Liver (tissue), 9 donors: ENCODE measurements around the gene LRMDA. TPM values are rescaled to one million over a fixed set of nuclear protein-coding genes. Genes with fewer than 3 reads are reported as not detected.
A peak's percentile ranks its signal among the peaks of the same experiment; 100 is the strongest.

Source experiments
- DNase-seq: peaks from one replicate; pipeline ENCODE4 v3.0.0-alpha.2; 2017; ENCODE audit warnings: low spot score
- H3K27ac ChIP-seq, 2 donors: one replicate each; pipeline ENCODE4 v1.7.0; 2013; ENCODE audit warnings: inconsistent platforms in 2 of 2, low read length in 2 of 2, control low read depth in 1 of 2, low read depth in 1 of 2, mild to moderate bottlenecking in 1 of 2
- H3K27me3 ChIP-seq, 4 donors: one replicate each; pipeline versions ENCODE4 v1.6.1 to v1.7.0; 2013; ENCODE audit warnings: low read length in 3 of 4, inconsistent platforms in 1 of 4, mild to moderate bottlenecking in 1 of 4, moderate library complexity in 1 of 4; ENCODE audit not compliant: control insufficient read depth in 4 of 4, insufficient read depth in 4 of 4
- H3K36me3 ChIP-seq, 4 donors: one replicate each; pipeline versions ENCODE4 v1.6.1 to v1.7.0; 2013; ENCODE audit warnings: low read length in 3 of 4, mild to moderate bottlenecking in 3 of 4, low read depth in 1 of 4, moderate library complexity in 1 of 4; ENCODE audit not compliant: control insufficient read depth in 4 of 4, insufficient read depth in 3 of 4
- H3K4me1 ChIP-seq, 4 donors: one replicate each; pipeline versions ENCODE4 v1.6.1 to v1.7.0; 2013; ENCODE audit warnings: low read length in 3 of 4, mild to moderate bottlenecking in 3 of 4, moderate library complexity in 1 of 4; ENCODE audit not compliant: control insufficient read depth in 4 of 4, insufficient read depth in 4 of 4
- H3K4me3 ChIP-seq, 3 donors: one replicate each; pipeline versions ENCODE4 v1.6.1 to v1.7.0; 2013; ENCODE audit warnings: low read length in 3 of 3, control low read depth in 1 of 3, low read depth in 1 of 3, mild to moderate bottlenecking in 1 of 3
- H3K9ac ChIP-seq, 2 donors: one replicate each; pipeline ENCODE4 v1.7.0; 2013; ENCODE audit warnings: low read length in 2 of 2, mild to moderate bottlenecking in 2 of 2, moderate library complexity in 2 of 2, control low read depth in 1 of 2, low read depth in 1 of 2
- H3K9me3 ChIP-seq, 4 donors: one replicate each; pipeline versions ENCODE4 v1.6.1 to v1.7.0; 2013; ENCODE audit warnings: low read length in 3 of 4; ENCODE audit not compliant: control insufficient read depth in 4 of 4
- EGR1 ChIP-seq, 2 donors: IDR thresholded peaks; 2 replicates each; pipeline ENCODE4 v1.6.1; 2016 to 2018; ENCODE audit warnings: antibody characterized with exemption in 2 of 2, low read depth in 2 of 2
- FOXA1 ChIP-seq: IDR thresholded peaks from 2 replicates; pipeline ENCODE4 v1.6.1; 2016; ENCODE audit warnings: antibody characterized with exemption
- FOXA2 ChIP-seq: IDR thresholded peaks from 2 replicates; pipeline ENCODE4 v1.6.1; 2016; ENCODE audit warnings: antibody characterized with exemption
- GABPA ChIP-seq, 2 donors: IDR thresholded peaks in 1 of 2; conservative IDR thresholded peaks in 1 of 2; 2 replicates each; pipeline ENCODE4 v1.6.1; 2016; ENCODE audit warnings: antibody characterized with exemption in 2 of 2, mild to moderate bottlenecking in 1 of 2, moderate library complexity in 1 of 2
- HNF4A ChIP-seq, 2 donors: conservative IDR thresholded peaks; 2 replicates each; pipeline ENCODE4 v1.6.1; 2016; ENCODE audit warnings: antibody characterized with exemption in 2 of 2, mild to moderate bottlenecking in 2 of 2
- HNF4G ChIP-seq: IDR thresholded peaks from 2 replicates; pipeline ENCODE4 v1.6.1; 2016; ENCODE audit warnings: antibody characterized with exemption
- JUND ChIP-seq, 2 donors: IDR thresholded peaks; 2 replicates each; pipeline ENCODE4 v1.6.1; 2016; ENCODE audit warnings: antibody characterized with exemption in 2 of 2
- NR2F2 ChIP-seq: IDR thresholded peaks from 2 replicates; pipeline ENCODE4 v1.6.1; 2016; ENCODE audit warnings: antibody characterized with exemption
- RAD21 ChIP-seq, 2 donors: IDR thresholded peaks; 2 replicates each; pipeline ENCODE4 v1.6.1; 2016; ENCODE audit warnings: antibody characterized with exemption in 2 of 2, mild to moderate bottlenecking in 2 of 2
- RXRA ChIP-seq, 2 donors: IDR thresholded peaks; 2 replicates each; pipeline ENCODE4 v1.6.1; 2017 to 2018; ENCODE audit warnings: antibody characterized with exemption in 2 of 2, mild to moderate bottlenecking in 1 of 2
- SP1 ChIP-seq: IDR thresholded peaks from 2 replicates; pipeline ENCODE4 v1.6.1; 2018; ENCODE audit warnings: antibody characterized with exemption, mild to moderate bottlenecking
- TAF1 ChIP-seq: conservative IDR thresholded peaks from 2 replicates; pipeline ENCODE4 v1.6.1; 2016; ENCODE audit warnings: antibody characterized with exemption, mild to moderate bottlenecking
- YY1 ChIP-seq: IDR thresholded peaks from 2 replicates; pipeline ENCODE4 v1.6.1; 2016; ENCODE audit warnings: antibody characterized with exemption, mild to moderate bottlenecking
- WGBS: extraction: QIAGEN DNeasy Blood & Tissue Kit; methylation state at CpG from one replicate; pipeline ENCODE4 v1.1.7; 2013; 5-methylcytosine and 5-hydroxymethylcytosine counted together
- polyA plus RNA-seq, 2 donors: library from polyadenylated mRNA; stranded (reverse) in 1 of 2; unstranded in 1 of 2; fragments of 200-250 nt in 1 of 2; fragments of >200 nt in 1 of 2; fragmentation: Nextera tagmentation in 1 of 2; extraction: Ambion mirVana in 1 of 2; gene quantifications; one replicate each; pipeline versions ENCODE4 v1.2.1 to v1.2.3, GENCODE V29; 2013 to 2015
- total RNA-seq, 2 donors: library from RNA; depleted of rRNA; stranded (reverse); fragments of >200 nt; gene quantifications; one replicate each; pipeline ENCODE4 v1.2.3, GENCODE V29; 2014
- TF ChIP-seq, protein P1 (sequence below): fragments of 150-350 bp; IDR thresholded peaks from 2 replicates; pipeline ENCODE4 v1.5.1; 2017; ENCODE audit warnings: improper control_type of control experiment, low read depth, low read length; ENCODE audit not compliant: missing input control
- TF ChIP-seq, protein P2 (sequence below): IDR thresholded peaks from 2 replicates; pipeline ENCODE4 v1.6.1; 2016; ENCODE audit warnings: antibody characterized with exemption
- TF ChIP-seq, protein P3 (sequence below): IDR thresholded peaks from 2 replicates; pipeline ENCODE4 v1.6.1; 2016; ENCODE audit warnings: antibody characterized with exemption
- TF ChIP-seq, protein P4 (sequence below): IDR thresholded peaks from 2 replicates; pipeline ENCODE4 v1.6.1; 2016; ENCODE audit warnings: antibody characterized with exemption
- TF ChIP-seq, protein P5 (sequence below): IDR thresholded peaks from 2 replicates; pipeline ENCODE4 v1.6.1; 2016; ENCODE audit warnings: antibody characterized with exemption, mild to moderate bottlenecking
- donor health status: healthy.
- donor health status: healthy.
- donor health status: healthy.
- donor health status: healthy.
- donor health status: healthy.

Gene LRMDA
- total and polyA plus RNA-seq, 4 donors = 7.9 to 15.8 (median 11.3) TPM

DNA sequence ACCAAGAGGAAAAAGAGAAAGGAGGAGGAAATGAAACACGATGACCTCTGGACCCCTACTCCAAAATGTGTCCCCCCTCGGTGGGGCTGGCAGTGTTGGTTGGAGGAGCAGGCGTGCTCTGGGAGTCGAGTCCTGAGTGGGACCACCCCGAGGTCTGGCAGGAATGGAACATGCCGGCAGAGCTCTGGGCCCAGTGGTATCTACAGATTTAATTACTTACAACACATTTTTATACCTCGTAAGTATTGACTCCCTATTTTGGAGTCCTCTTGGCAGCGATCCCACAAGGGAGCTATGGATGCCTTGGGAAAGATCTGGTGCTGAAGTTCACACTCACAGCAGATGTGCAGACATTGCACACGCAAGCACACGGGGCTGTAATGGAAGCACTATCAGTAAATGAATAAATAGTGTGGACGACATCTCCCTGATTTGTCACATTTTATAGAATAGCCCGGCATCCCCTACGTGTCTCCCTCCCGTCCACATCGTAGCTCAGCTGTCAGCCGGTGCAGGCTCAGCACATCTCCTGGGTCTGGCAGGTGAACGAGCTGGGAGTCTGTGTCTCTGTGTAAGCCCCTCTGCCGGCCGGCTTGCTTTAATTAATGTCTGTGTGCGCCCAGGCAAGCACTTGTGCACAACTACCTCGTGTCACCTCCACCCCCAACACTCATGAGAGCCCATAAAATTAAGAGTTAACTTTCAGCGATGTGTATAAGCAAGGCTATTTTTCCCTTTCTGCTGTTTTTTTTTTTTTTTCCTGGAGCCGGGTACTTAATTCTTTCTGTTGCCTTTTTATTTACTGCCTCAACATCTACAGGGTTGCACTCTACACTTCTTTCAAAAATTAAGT, 603.2 kb downstream of the LRMDA start:
- H3K9ac ChIP-seq = peak overlapping the region in 1 of 2 donors; percentile 26
- TF ChIP-seq TAF1 (no peak), EGR1 (IDR thresholded peaks at IDR 0.05; ENCODE audit: low read depth in 2 of 2) (no peak), RXRA (IDR thresholded peaks at IDR 0.05) (no peak), RAD21 (IDR thresholded peaks at IDR 0.05) (no peak), HNF4A (conservative IDR thresholded peaks at IDR 0.05) (no peak), FOXA2 (no peak), YY1 (no peak), NR2F2 (no peak), JUND (IDR thresholded peaks at IDR 0.05) (no peak), GABPA (IDR thresholded peaks at IDR 0.05 in 1 of 2, conservative IDR thresholded peaks at IDR 0.05 in 1 of 2) (no peak), HNF4G (no peak), FOXA1 (no peak), SP1 (no peak)
- TF ChIP-seq, protein P1, sequence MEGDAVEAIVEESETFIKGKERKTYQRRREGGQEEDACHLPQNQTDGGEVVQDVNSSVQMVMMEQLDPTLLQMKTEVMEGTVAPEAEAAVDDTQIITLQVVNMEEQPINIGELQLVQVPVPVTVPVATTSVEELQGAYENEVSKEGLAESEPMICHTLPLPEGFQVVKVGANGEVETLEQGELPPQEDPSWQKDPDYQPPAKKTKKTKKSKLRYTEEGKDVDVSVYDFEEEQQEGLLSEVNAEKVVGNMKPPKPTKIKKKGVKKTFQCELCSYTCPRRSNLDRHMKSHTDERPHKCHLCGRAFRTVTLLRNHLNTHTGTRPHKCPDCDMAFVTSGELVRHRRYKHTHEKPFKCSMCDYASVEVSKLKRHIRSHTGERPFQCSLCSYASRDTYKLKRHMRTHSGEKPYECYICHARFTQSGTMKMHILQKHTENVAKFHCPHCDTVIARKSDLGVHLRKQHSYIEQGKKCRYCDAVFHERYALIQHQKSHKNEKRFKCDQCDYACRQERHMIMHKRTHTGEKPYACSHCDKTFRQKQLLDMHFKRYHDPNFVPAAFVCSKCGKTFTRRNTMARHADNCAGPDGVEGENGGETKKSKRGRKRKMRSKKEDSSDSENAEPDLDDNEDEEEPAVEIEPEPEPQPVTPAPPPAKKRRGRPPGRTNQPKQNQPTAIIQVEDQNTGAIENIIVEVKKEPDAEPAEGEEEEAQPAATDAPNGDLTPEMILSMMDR = no peak
- TF ChIP-seq, protein P2, sequence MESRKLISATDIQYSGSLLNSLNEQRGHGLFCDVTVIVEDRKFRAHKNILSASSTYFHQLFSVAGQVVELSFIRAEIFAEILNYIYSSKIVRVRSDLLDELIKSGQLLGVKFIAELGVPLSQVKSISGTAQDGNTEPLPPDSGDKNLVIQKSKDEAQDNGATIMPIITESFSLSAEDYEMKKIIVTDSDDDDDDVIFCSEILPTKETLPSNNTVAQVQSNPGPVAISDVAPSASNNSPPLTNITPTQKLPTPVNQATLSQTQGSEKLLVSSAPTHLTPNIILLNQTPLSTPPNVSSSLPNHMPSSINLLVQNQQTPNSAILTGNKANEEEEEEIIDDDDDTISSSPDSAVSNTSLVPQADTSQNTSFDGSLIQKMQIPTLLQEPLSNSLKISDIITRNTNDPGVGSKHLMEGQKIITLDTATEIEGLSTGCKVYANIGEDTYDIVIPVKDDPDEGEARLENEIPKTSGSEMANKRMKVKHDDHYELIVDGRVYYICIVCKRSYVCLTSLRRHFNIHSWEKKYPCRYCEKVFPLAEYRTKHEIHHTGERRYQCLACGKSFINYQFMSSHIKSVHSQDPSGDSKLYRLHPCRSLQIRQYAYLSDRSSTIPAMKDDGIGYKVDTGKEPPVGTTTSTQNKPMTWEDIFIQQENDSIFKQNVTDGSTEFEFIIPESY = no peak
- TF ChIP-seq, protein P3, sequence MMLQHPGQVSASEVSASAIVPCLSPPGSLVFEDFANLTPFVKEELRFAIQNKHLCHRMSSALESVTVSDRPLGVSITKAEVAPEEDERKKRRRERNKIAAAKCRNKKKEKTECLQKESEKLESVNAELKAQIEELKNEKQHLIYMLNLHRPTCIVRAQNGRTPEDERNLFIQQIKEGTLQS = no peak
- TF ChIP-seq, protein P4, sequence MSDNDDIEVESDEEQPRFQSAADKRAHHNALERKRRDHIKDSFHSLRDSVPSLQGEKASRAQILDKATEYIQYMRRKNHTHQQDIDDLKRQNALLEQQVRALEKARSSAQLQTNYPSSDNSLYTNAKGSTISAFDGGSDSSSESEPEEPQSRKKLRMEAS = no peak
- TF ChIP-seq, protein P5, sequence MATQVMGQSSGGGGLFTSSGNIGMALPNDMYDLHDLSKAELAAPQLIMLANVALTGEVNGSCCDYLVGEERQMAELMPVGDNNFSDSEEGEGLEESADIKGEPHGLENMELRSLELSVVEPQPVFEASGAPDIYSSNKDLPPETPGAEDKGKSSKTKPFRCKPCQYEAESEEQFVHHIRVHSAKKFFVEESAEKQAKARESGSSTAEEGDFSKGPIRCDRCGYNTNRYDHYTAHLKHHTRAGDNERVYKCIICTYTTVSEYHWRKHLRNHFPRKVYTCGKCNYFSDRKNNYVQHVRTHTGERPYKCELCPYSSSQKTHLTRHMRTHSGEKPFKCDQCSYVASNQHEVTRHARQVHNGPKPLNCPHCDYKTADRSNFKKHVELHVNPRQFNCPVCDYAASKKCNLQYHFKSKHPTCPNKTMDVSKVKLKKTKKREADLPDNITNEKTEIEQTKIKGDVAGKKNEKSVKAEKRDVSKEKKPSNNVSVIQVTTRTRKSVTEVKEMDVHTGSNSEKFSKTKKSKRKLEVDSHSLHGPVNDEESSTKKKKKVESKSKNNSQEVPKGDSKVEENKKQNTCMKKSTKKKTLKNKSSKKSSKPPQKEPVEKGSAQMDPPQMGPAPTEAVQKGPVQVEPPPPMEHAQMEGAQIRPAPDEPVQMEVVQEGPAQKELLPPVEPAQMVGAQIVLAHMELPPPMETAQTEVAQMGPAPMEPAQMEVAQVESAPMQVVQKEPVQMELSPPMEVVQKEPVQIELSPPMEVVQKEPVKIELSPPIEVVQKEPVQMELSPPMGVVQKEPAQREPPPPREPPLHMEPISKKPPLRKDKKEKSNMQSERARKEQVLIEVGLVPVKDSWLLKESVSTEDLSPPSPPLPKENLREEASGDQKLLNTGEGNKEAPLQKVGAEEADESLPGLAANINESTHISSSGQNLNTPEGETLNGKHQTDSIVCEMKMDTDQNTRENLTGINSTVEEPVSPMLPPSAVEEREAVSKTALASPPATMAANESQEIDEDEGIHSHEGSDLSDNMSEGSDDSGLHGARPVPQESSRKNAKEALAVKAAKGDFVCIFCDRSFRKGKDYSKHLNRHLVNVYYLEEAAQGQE = no peak
- H3K27me3 ChIP-seq = no peaks in the 10 kb centered on the region
- peak overlapping the region; percentile 71 to 77 for H3K27ac ChIP-seq
- H3K36me3 ChIP-seq = no peaks in the 10 kb centered on the region
- peaks cover 0 to 1% (median 0%) of the 10 kb centered on the region in 4 donors for H3K9me3 ChIP-seq
- peaks cover 7 to 49% (median 36%) of the 10 kb centered on the region in 4 donors for H3K4me1 ChIP-seq
- 79% methylated on average over 23 of the region's 23 CpGs for WGBS
- DNase-seq = no peak
- no peak overlapping the region for H3K4me3 ChIP-seq
